IMR-90 (cell line): ENCODE results near the gene TICAM2. TPM values are rescaled to one million over a fixed set of nuclear protein-coding genes. Genes with fewer than 3 reads are reported as not detected.

ENCODE experiments used
- ATAC-seq: fragments of 200-7000 bp; cut with Tn5 transposase; 2 replicates; pipeline ENCODE4 v1.9.1; 2020; ENCODE audit warnings: low read depth, mild to moderate bottlenecking, moderate library complexity
- BruUV-seq: library from RNA; stranded (reverse); fragments of 400-500 nt; replicated peaks from 2 replicates; lab custom pipeline; 2021; lab: Mats Ljungman, UMichigan
- CTCF ChIA-PET: fragments of 300-600 bp; formaldehyde crosslinking; extraction: SDS; loops from one replicate; lab custom pipeline; 2021; ENCODE audit warnings: antibody characterized with exemption; lab: Yijun Ruan, JAX
- POLR2A ChIA-PET: fragments of 300-600 bp; sonication (Branson Sonifier 250); formaldehyde crosslinking; loops from one replicate; lab custom pipeline; 2022; ENCODE audit warnings: antibody characterized with exemption; ENCODE audit not compliant: unreplicated experiment; lab: Charles Lee
- DNase-seq: peaks from one replicate; pipeline ENCODE4 v3.0.0; 2013
- H2AFZ ChIP-seq: replicated peaks from 2 replicates; pipeline ENCODE3; 2013; ENCODE audit warnings: low read length, mild to moderate bottlenecking; ENCODE audit not compliant: poor library complexity
- H2AK5ac ChIP-seq: 2 replicates; pipeline ENCODE4 v1.6.1; 2013; ENCODE audit warnings: low read depth, low read length, inconsistent platforms
- H2AK9ac ChIP-seq: replicated peaks from 2 replicates; pipeline ENCODE3; 2013; ENCODE audit warnings: mild to moderate bottlenecking, low read depth, low read length, moderate library complexity; ENCODE audit not compliant: poor library complexity
- H2BK120ac ChIP-seq: 2 replicates; pipeline ENCODE4 v1.6.1; 2013; ENCODE audit warnings: low read depth, low read length, inconsistent platforms
- H2BK15ac ChIP-seq: 3 replicates; pipeline ENCODE4 v1.6.1; 2013; ENCODE audit warnings: low read depth, low read length, inconsistent platforms
- H2BK20ac ChIP-seq: 2 replicates; pipeline ENCODE4 v1.6.1; 2013; ENCODE audit warnings: low read depth, mild to moderate bottlenecking, inconsistent platforms, low read length, moderate library complexity
- H2BK5ac ChIP-seq: 2 replicates; pipeline ENCODE4 v1.6.1; 2013; ENCODE audit warnings: mild to moderate bottlenecking, low read depth, low read length, inconsistent platforms; ENCODE audit not compliant: poor library complexity, severe bottlenecking
- H3K14ac ChIP-seq: replicated peaks from 2 replicates; pipeline ENCODE4 v1.6.1; 2013; ENCODE audit warnings: low read depth, low read length, inconsistent platforms
- H3K18ac ChIP-seq: 2 replicates; pipeline ENCODE4 v1.6.1; 2013; ENCODE audit warnings: low read depth, low read length, control low read depth
- H3K23ac ChIP-seq: 2 replicates; pipeline ENCODE4 v1.6.1; 2013; ENCODE audit warnings: low read depth, low read length, inconsistent platforms
- H3K27ac ChIP-seq: 2 replicates; pipeline ENCODE4 v1.5.1; 2013; ENCODE audit warnings: mild to moderate bottlenecking, control low read depth, low read length; ENCODE audit not compliant: insufficient read depth
- H3K27me3 ChIP-seq: 2 replicates; pipeline ENCODE4 v1.6.1; 2013; ENCODE audit warnings: low read length; ENCODE audit not compliant: control insufficient read depth, insufficient read depth
- H3K36me3 ChIP-seq: 2 replicates; pipeline ENCODE4 v1.6.1; 2013; ENCODE audit warnings: low read length, mixed read lengths; ENCODE audit not compliant: control insufficient read depth, insufficient read depth
- H3K4ac ChIP-seq: 2 replicates; pipeline ENCODE4 v1.6.1; 2013; ENCODE audit warnings: low read depth, low read length, inconsistent platforms
- H3K4me1 ChIP-seq: 2 replicates; pipeline ENCODE4 v1.6.1; 2013; ENCODE audit warnings: low read length, mixed read lengths; ENCODE audit not compliant: control insufficient read depth, insufficient read depth
- H3K4me2 ChIP-seq: 2 replicates; pipeline ENCODE4 v1.6.1; 2013; ENCODE audit warnings: low read depth, mild to moderate bottlenecking, control low read depth, low read length, moderate library complexity
- H3K4me3 ChIP-seq: 2 replicates; pipeline ENCODE4 v1.5.1; 2013; ENCODE audit warnings: low read depth, mild to moderate bottlenecking, control low read depth, low read length, moderate library complexity; ENCODE audit not compliant: insufficient read depth
- H3K56ac ChIP-seq: 2 replicates; pipeline ENCODE4 v1.6.1; 2013; ENCODE audit warnings: low read length, inconsistent platforms; ENCODE audit not compliant: insufficient read depth; ENCODE audit errors: extremely low read depth
- H3K79me1 ChIP-seq, 2 experiments: 2 replicates each; pipeline ENCODE4 v1.6.1; 2013; ENCODE audit warnings: low read length in 2 of 2, inconsistent platforms in 1 of 2, low read depth in 1 of 2
- H3K9ac ChIP-seq: 2 replicates; pipeline ENCODE4 v1.6.1; 2013; ENCODE audit warnings: low read depth, low read length, control low read depth
- H3K9me1 ChIP-seq: 2 replicates; pipeline ENCODE4 v1.6.1; 2013; ENCODE audit warnings: low read length, inconsistent platforms; ENCODE audit not compliant: insufficient read depth
- H3K9me3 ChIP-seq: 2 replicates; pipeline ENCODE4 v1.6.1; 2013; ENCODE audit warnings: low read length; ENCODE audit not compliant: control insufficient read depth, insufficient read depth
- H4K20me1 ChIP-seq: 2 replicates; pipeline ENCODE4 v1.6.1; 2013; ENCODE audit warnings: low read length, inconsistent platforms; ENCODE audit not compliant: insufficient read depth
- H4K5ac ChIP-seq: 2 replicates; pipeline ENCODE4 v1.6.1; 2013; ENCODE audit warnings: mild to moderate bottlenecking, low read depth, low read length, control low read depth
- H4K8ac ChIP-seq, 2 experiments: 2 replicates each; pipeline ENCODE4 v1.6.1; 2013; ENCODE audit warnings: low read depth in 2 of 2, low read length in 2 of 2, control low read depth in 1 of 2, inconsistent platforms in 1 of 2
- H4K91ac ChIP-seq: 2 replicates; pipeline ENCODE4 v1.6.1; 2013; ENCODE audit warnings: low read depth, low read length, inconsistent platforms; ENCODE audit not compliant: insufficient read depth
- BHLHE40 ChIP-seq: fragments of 150-350 bp; IDR thresholded peaks from 2 replicates; pipeline ENCODE4 v1.6.1; 2016; ENCODE audit warnings: mild to moderate bottlenecking, low read depth, low read length
- CEBPB ChIP-seq: IDR thresholded peaks from 2 replicates; pipeline ENCODE4 v1.6.1; 2012; ENCODE audit warnings: low read depth, low read length, improper control_type of control experiment
- CHD1 ChIP-seq: IDR thresholded peaks from 2 replicates; pipeline ENCODE4 v1.6.1; 2012; ENCODE audit warnings: low read depth, low read length, improper control_type of control experiment
- FOS ChIP-seq: fragments of 150-350 bp; IDR thresholded peaks from 2 replicates; pipeline ENCODE4 v1.6.1; 2016; ENCODE audit warnings: low read depth, low read length
- MAFK ChIP-seq: IDR thresholded peaks from 2 replicates; pipeline ENCODE4 v1.6.1; 2012; ENCODE audit warnings: low read depth, low read length, improper control_type of control experiment
- MAZ ChIP-seq: IDR thresholded peaks from 2 replicates; pipeline ENCODE4 v1.6.1; 2012; ENCODE audit warnings: low read depth, mild to moderate bottlenecking, low read length, improper control_type of control experiment, moderate library complexity, borderline replicate concordance
- MXI1 ChIP-seq: IDR thresholded peaks from 2 replicates; pipeline ENCODE4 v1.6.1; 2012; ENCODE audit warnings: low read depth, mild to moderate bottlenecking, low read length, moderate library complexity, borderline replicate concordance
- NFE2L2 ChIP-seq: fragments of 150-350 bp; IDR thresholded peaks from 2 replicates; pipeline ENCODE4 v1.6.1; 2016; ENCODE audit warnings: low read depth, mild to moderate bottlenecking, low read length
- POLR2A ChIP-seq: IDR thresholded peaks from 2 replicates; pipeline ENCODE4 v1.6.1; 2012; ENCODE audit warnings: mild to moderate bottlenecking, low read depth, low read length
- RAD21 ChIP-seq: IDR thresholded peaks from 2 replicates; pipeline ENCODE4 v1.6.1; 2012; ENCODE audit warnings: low read length, improper control_type of control experiment
- RCOR1 ChIP-seq: IDR thresholded peaks from 2 replicates; pipeline ENCODE4 v1.6.1; 2012; ENCODE audit warnings: mild to moderate bottlenecking, low read length, improper control_type of control experiment; ENCODE audit not compliant: insufficient replicate concordance
- RFX5 ChIP-seq: IDR thresholded peaks from 2 replicates; pipeline ENCODE4 v1.8.0; 2012; ENCODE audit warnings: low read depth, mild to moderate bottlenecking, low read length, moderate library complexity
- SMC3 ChIP-seq: fragments of 150-350 bp; IDR thresholded peaks from 2 replicates; pipeline ENCODE4 v1.6.1; 2016; ENCODE audit warnings: low read depth, mild to moderate bottlenecking, antibody characterized with exemption, low read length, moderate library complexity
- WGBS, 2 experiments: methylation state at CpG; one replicate each; pipeline versions ENCODE4 v1.1.5 to v1.1.7; 2013; ENCODE audit warnings: missing lambda C conversion rate in 2 of 2; ENCODE audit not compliant: insufficient read length in 1 of 2; ENCODE audit errors: extremely low coverage in 2 of 2; 5-methylcytosine and 5-hydroxymethylcytosine counted together
- dilution Hi-C: fragments of 300-500 bp; cut with HindIII; formaldehyde crosslinking; loops from one replicate; pipeline ENCODE4 v1.14.3; 2018; ENCODE audit warnings: low sequenced_read_pairs; ENCODE audit not compliant: unreplicated experiment
- in situ Hi-C: fragments of 300-500 bp; cut with MboI; formaldehyde crosslinking; loops from 3 replicates; pipeline ENCODE4 v1.14.3; 2019; ENCODE audit warnings: low sequenced_read_pairs, inconsistent platforms, mixed read lengths
- intact Hi-C: fragments of 100-400 bp; cut with micrococcal nuclease; formaldehyde crosslinking; loops from 2 replicates; pipeline ENCODE4 v1.10.0; 2022
- polyA plus RNA-seq, 3 experiments: library from polyadenylated mRNA; depleted of rRNA; stranded (reverse); fragments of >200 nt; gene quantifications; 2 replicates each; pipeline ENCODE4 v1.2.3, GENCODE V29; 2012; ENCODE audit warnings: low replicate concordance in 1 of 3
- total RNA-seq: library from RNA; depleted of rRNA; stranded (reverse); fragments of >200 nt; gene quantifications from 2 replicates; pipeline ENCODE4 v1.2.3, GENCODE V29; 2012
- TF ChIP-seq, protein P1 (sequence below): fragments of 150-350 bp; IDR thresholded peaks from 2 replicates; pipeline ENCODE4 v1.6.1; 2017; ENCODE audit warnings: mild to moderate bottlenecking, antibody characterized with exemption, low read length, low read depth
- TF ChIP-seq, protein P2 (sequence below): conservative IDR thresholded peaks from 2 replicates; pipeline ENCODE4 v1.5.1; 2012; ENCODE audit warnings: mild to moderate bottlenecking, low read depth, low read length, improper control_type of control experiment
- TF ChIP-seq, protein P3 (sequence below): fragments of 150-350 bp; IDR thresholded peaks from 2 replicates; pipeline ENCODE4 v1.6.1; 2016; ENCODE audit warnings: low read depth, mild to moderate bottlenecking, low read length, moderate library complexity, borderline replicate concordance

The TICAM2 gene
- total and polyA plus RNA-seq, 2 of the 4 experiments (the other 2 are of a cell fraction), result 2.9 to 4.3 TPM

DNA sequence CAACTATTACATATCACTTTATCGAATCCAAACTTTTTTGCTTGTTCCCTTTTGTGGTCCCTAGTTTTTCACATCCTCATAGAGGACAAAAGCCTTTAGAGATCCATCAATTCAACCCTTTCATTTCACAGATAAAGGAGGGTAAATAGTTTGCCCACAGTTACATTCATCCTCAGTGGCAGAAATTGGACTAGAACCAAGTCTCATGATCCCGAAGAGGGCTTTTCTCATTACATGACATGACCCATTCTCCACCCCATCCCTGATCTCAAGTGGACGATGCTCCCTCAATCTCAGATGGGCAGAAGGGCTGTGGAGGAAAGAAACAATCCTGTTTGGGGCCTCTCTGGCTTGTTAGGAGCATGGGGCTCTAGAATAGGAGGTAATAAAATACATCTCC lies 23.1 kb downstream of the TICAM2 start:
- WGBS, 2 experiments, result no CpG with 5 or more reads among the region's 3 CpGs
- no TSS peak for BruUV-seq
- DNase-seq (no peak), ATAC-seq (no peak)
- Histone ChIP-seq H2AFZ (no peak overlapping the region), H3K79me1 (peaks cover 14 to 45% of the 10 kb centered on the region in 2 experiments; a peak in 3 of 4 replicates), H3K9ac (no peak overlapping the region), H3K4ac (no peak overlapping the region), H2AK9ac (no peak overlapping the region), H2BK20ac (no peak overlapping the region), H2BK15ac (no peak overlapping the region), H3K4me2 (no peak overlapping the region), H3K9me3 (peaks cover 3% of the 10 kb centered on the region; the same call in 1 of the 2 replicates), H4K5ac (no peak overlapping the region), H3K23ac (no peak overlapping the region), H2AK5ac (peak overlapping the region; percentile 1; the same call in 1 of the 2 replicates), H4K20me1 (no peaks in the 10 kb centered on the region), H2BK5ac (no peak overlapping the region), H3K9me1 (peaks cover 5% of the 10 kb centered on the region; the same call in 1 of the 2 replicates), H3K36me3 (0 out of 2 replicates have a peak, but pooled peaks cover 2% of the 10 kb centered on the region), H2BK120ac (no peak overlapping the region), H3K4me3 (no peak overlapping the region), H3K56ac (no peak overlapping the region), H4K8ac (no peak overlapping the region), H3K27me3 (no peaks in the 10 kb centered on the region), H3K4me1 (peaks cover 7% of the 10 kb centered on the region), H3K18ac (no peak overlapping the region), H3K27ac (no peak overlapping the region), H4K91ac (no peak overlapping the region), H3K14ac (no peak overlapping the region)
- POLR2A ChIA-PET, result no interaction called here
- intact Hi-C loops, result no loop called here
- CTCF ChIA-PET, result no interaction called here
- dilution Hi-C loops, result no loop called here
- TF ChIP-seq NFE2L2 (no peak), CEBPB (no peak), RAD21 (no peak), CHD1 (no peak), RCOR1 (no peak), MAZ (no peak), RFX5 (no peak), POLR2A (no peak), BHLHE40 (no peak), FOS (no peak), MAFK (no peak), MXI1 (no peak), SMC3 (no peak)
- TF ChIP-seq, protein P1, sequence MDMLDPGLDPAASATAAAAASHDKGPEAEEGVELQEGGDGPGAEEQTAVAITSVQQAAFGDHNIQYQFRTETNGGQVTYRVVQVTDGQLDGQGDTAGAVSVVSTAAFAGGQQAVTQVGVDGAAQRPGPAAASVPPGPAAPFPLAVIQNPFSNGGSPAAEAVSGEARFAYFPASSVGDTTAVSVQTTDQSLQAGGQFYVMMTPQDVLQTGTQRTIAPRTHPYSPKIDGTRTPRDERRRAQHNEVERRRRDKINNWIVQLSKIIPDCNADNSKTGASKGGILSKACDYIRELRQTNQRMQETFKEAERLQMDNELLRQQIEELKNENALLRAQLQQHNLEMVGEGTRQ, result no peak
- TF ChIP-seq, protein P2, sequence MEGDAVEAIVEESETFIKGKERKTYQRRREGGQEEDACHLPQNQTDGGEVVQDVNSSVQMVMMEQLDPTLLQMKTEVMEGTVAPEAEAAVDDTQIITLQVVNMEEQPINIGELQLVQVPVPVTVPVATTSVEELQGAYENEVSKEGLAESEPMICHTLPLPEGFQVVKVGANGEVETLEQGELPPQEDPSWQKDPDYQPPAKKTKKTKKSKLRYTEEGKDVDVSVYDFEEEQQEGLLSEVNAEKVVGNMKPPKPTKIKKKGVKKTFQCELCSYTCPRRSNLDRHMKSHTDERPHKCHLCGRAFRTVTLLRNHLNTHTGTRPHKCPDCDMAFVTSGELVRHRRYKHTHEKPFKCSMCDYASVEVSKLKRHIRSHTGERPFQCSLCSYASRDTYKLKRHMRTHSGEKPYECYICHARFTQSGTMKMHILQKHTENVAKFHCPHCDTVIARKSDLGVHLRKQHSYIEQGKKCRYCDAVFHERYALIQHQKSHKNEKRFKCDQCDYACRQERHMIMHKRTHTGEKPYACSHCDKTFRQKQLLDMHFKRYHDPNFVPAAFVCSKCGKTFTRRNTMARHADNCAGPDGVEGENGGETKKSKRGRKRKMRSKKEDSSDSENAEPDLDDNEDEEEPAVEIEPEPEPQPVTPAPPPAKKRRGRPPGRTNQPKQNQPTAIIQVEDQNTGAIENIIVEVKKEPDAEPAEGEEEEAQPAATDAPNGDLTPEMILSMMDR, result no peak
- TF ChIP-seq, protein P3, sequence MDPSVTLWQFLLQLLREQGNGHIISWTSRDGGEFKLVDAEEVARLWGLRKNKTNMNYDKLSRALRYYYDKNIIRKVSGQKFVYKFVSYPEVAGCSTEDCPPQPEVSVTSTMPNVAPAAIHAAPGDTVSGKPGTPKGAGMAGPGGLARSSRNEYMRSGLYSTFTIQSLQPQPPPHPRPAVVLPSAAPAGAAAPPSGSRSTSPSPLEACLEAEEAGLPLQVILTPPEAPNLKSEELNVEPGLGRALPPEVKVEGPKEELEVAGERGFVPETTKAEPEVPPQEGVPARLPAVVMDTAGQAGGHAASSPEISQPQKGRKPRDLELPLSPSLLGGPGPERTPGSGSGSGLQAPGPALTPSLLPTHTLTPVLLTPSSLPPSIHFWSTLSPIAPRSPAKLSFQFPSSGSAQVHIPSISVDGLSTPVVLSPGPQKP, result no peak
- in situ Hi-C loops, result no loop called here
